Astrocyte (in vitro differentiated cells and primary cell): Measurements from ENCODE around the gene POLG. TPM values are rescaled to one million over a fixed set of nuclear protein-coding genes. Genes with fewer than 3 reads are reported as not detected.
A peak's percentile ranks its signal among the peaks of the same experiment; 100 is the strongest.

Experiments
- DNase-seq: peaks from one replicate; pipeline ENCODE4 v3.0.0-alpha.2; 2010; ENCODE audit warnings: low read depth
- FAIRE-seq: peaks from 2 replicates; lab custom pipeline; 2011; peaks lifted over from hg19 to GRCh38; lab: Jason Lieb, UNC
- H2AFZ ChIP-seq: 2 replicates; pipeline ENCODE4 v1.6.0; 2012; ENCODE audit warnings: low read depth, low read length, inconsistent platforms
- H3K27ac ChIP-seq: 2 replicates; pipeline ENCODE4 v1.5.1; 2011; ENCODE audit warnings: low read depth, low read length, inconsistent platforms
- H3K27me3 ChIP-seq: 2 replicates; pipeline ENCODE4 v1.6.0; 2011; ENCODE audit warnings: low read length, inconsistent platforms; ENCODE audit not compliant: insufficient read depth
- H3K36me3 ChIP-seq: 2 replicates; pipeline ENCODE4 v1.5.1; 2011; ENCODE audit warnings: low read length, inconsistent platforms; ENCODE audit not compliant: insufficient read depth
- H3K4me1 ChIP-seq: 2 replicates; pipeline ENCODE4 v1.5.1; 2011; ENCODE audit warnings: low read length, inconsistent platforms; ENCODE audit not compliant: insufficient read depth
- H3K4me2 ChIP-seq: 2 replicates; pipeline ENCODE4 v1.6.0; 2012; ENCODE audit warnings: low read length, inconsistent platforms
- H3K4me3 ChIP-seq: 2 replicates; pipeline ENCODE4 v1.5.1; 2011; ENCODE audit warnings: low read depth, mild to moderate bottlenecking, low read length, inconsistent platforms; ENCODE audit not compliant: insufficient read depth
- H3K79me2 ChIP-seq: 2 replicates; pipeline ENCODE4 v1.6.0; 2012; ENCODE audit warnings: mild to moderate bottlenecking, low read length, inconsistent platforms; ENCODE audit not compliant: insufficient read depth
- H3K9ac ChIP-seq: 2 replicates; pipeline ENCODE4 v1.6.0; 2012; ENCODE audit warnings: mild to moderate bottlenecking, low read length, inconsistent platforms
- H3K9me3 ChIP-seq: 2 replicates; pipeline ENCODE4 v1.5.1; 2012; ENCODE audit warnings: low read depth, mild to moderate bottlenecking, low read length, inconsistent platforms; ENCODE audit not compliant: insufficient read depth
- H4K20me1 ChIP-seq: 2 replicates; pipeline ENCODE4 v1.6.0; 2012; ENCODE audit warnings: low read length, inconsistent platforms; ENCODE audit not compliant: insufficient read depth
- H3K27ac Mint-ChIP-seq: one replicate; pipeline ENCODE4 v1.8.0; 2021; ENCODE audit warnings: mild to moderate bottlenecking, mixed read lengths; ENCODE audit not compliant: unreplicated experiment
- H3K27me3 Mint-ChIP-seq: one replicate; pipeline ENCODE4 v1.8.0; 2021; ENCODE audit warnings: low read depth, mixed read lengths; ENCODE audit not compliant: unreplicated experiment
- H3K36me3 Mint-ChIP-seq: one replicate; pipeline ENCODE4 v1.8.0; 2021; ENCODE audit warnings: low read depth, mixed read lengths; ENCODE audit not compliant: unreplicated experiment
- H3K4me1 Mint-ChIP-seq: one replicate; pipeline ENCODE4 v1.8.0; 2021; ENCODE audit warnings: low read depth, mixed read lengths; ENCODE audit not compliant: unreplicated experiment
- H3K4me3 Mint-ChIP-seq: one replicate; pipeline ENCODE4 v1.8.0; 2021; ENCODE audit warnings: mild to moderate bottlenecking, moderate library complexity, mixed read lengths; ENCODE audit not compliant: unreplicated experiment
- H3K9me3 Mint-ChIP-seq: one replicate; pipeline ENCODE4 v1.8.0; 2021; ENCODE audit warnings: mild to moderate bottlenecking, mixed read lengths; ENCODE audit not compliant: unreplicated experiment
- EZH2 ChIP-seq: IDR thresholded peaks from 2 replicates; pipeline ENCODE4 v1.6.1; 2012; ENCODE audit warnings: mild to moderate bottlenecking, low read length, inconsistent platforms; ENCODE audit not compliant: insufficient read depth
- total RNA-seq: library from RNA; stranded (reverse); gene quantifications from 2 replicates; pipeline ENCODE4 v1.2.1, GENCODE V29; 2021
- TF ChIP-seq, protein P1 (sequence below): IDR thresholded peaks from 2 replicates; pipeline ENCODE4 v1.5.1; 2011; ENCODE audit warnings: low read depth, mild to moderate bottlenecking, inconsistent platforms, low read length, moderate library complexity; ENCODE audit not compliant: insufficient read depth

Gene POLG
- total RNA-seq, 1 donor from 2014 or later: 54.4 TPM

GRCh38 chr15:89356634-89357298 lies 22.1 kb upstream of the POLG start:
- no peaks in the 10 kb centered on the region for H3K79me2 ChIP-seq
- no peaks in the 10 kb centered on the region for H3K36me3 ChIP-seq
- H3K4me3 ChIP-seq: no peak overlapping the region
- H4K20me1 ChIP-seq: no peaks in the 10 kb centered on the region
- no peaks in the 10 kb centered on the region for H3K9me3 ChIP-seq
- H3K4me1 Mint-ChIP-seq: no peaks in the 10 kb centered on the region
- no peak overlapping the region for H2AFZ ChIP-seq
- FAIRE-seq (no peak), DNase-seq (no peak)
- H3K36me3 Mint-ChIP-seq: no peaks in the 10 kb centered on the region
- H3K27ac ChIP-seq: no peak overlapping the region
- no peak for TF ChIP-seq EZH2
- TF ChIP-seq, protein P1, sequence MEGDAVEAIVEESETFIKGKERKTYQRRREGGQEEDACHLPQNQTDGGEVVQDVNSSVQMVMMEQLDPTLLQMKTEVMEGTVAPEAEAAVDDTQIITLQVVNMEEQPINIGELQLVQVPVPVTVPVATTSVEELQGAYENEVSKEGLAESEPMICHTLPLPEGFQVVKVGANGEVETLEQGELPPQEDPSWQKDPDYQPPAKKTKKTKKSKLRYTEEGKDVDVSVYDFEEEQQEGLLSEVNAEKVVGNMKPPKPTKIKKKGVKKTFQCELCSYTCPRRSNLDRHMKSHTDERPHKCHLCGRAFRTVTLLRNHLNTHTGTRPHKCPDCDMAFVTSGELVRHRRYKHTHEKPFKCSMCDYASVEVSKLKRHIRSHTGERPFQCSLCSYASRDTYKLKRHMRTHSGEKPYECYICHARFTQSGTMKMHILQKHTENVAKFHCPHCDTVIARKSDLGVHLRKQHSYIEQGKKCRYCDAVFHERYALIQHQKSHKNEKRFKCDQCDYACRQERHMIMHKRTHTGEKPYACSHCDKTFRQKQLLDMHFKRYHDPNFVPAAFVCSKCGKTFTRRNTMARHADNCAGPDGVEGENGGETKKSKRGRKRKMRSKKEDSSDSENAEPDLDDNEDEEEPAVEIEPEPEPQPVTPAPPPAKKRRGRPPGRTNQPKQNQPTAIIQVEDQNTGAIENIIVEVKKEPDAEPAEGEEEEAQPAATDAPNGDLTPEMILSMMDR: peak; percentile 49
- H3K27me3 ChIP-seq: peaks cover 67% of the 10 kb centered on the region
- peaks cover 3% of the 10 kb centered on the region for H3K9me3 Mint-ChIP-seq
- no peak overlapping the region for H3K4me3 Mint-ChIP-seq
- H3K4me2 ChIP-seq: no peak overlapping the region
- H3K27ac Mint-ChIP-seq: no peak overlapping the region
- no peak overlapping the region for H3K9ac ChIP-seq
- H3K4me1 ChIP-seq: no peaks in the 10 kb centered on the region
- peaks cover 81% of the 10 kb centered on the region for H3K27me3 Mint-ChIP-seq

- no peaks in the 10 kb centered on the region for H4K20me1 ChIP-seq
- Mint-ChIP-seq H3K4me1 (peaks cover 4% of the 10 kb centered on the region), H3K36me3 (no peaks in the 10 kb centered on the region), H3K27ac (no peak overlapping the region), H3K4me3 (no peak overlapping the region), H3K27me3 (peaks cover 79% of the 10 kb centered on the region), H3K9me3 (peaks cover 3% of the 10 kb centered on the region)
- no peaks in the 10 kb centered on the region for H3K79me2 ChIP-seq
- H3K27ac ChIP-seq: no peak overlapping the region
- H3K27me3 ChIP-seq: peaks cover 48% of the 10 kb centered on the region
- H3K9ac ChIP-seq: no peak overlapping the region
- TF ChIP-seq EZH2: no peak
- TF ChIP-seq, protein P1: no peak
- H3K36me3 ChIP-seq: no peaks in the 10 kb centered on the region
- H3K9me3 ChIP-seq: no peaks in the 10 kb centered on the region
- H3K4me1 ChIP-seq: no peaks in the 10 kb centered on the region
- H3K4me2 ChIP-seq: no peak overlapping the region
- H2AFZ ChIP-seq: no peak overlapping the region
- no peak for FAIRE-seq
- DNase-seq: no peak
- no peak overlapping the region for H3K4me3 ChIP-seq
These were observed 19.4 kb upstream of the POLG start for GRCh38 chr15:89353991-89354390.

- Histone ChIP-seq H3K27ac (no peak overlapping the region), H3K27me3 (peaks cover 44% of the 10 kb centered on the region), H3K9ac (no peak overlapping the region), H3K4me2 (no peak overlapping the region), H3K9me3 (no peaks in the 10 kb centered on the region), H4K20me1 (no peaks in the 10 kb centered on the region), H2AFZ (no peak overlapping the region), H3K36me3 (no peaks in the 10 kb centered on the region), H3K4me3 (no peak overlapping the region), H3K79me2 (no peaks in the 10 kb centered on the region), H3K4me1 (no peaks in the 10 kb centered on the region)
- H3K9me3 Mint-ChIP-seq: peaks cover 3% of the 10 kb centered on the region
- no peaks in the 10 kb centered on the region for H3K36me3 Mint-ChIP-seq
- H3K4me1 Mint-ChIP-seq: peaks cover 6% of the 10 kb centered on the region
- H3K27ac Mint-ChIP-seq: no peak overlapping the region
- H3K4me3 Mint-ChIP-seq: no peak overlapping the region
- TF ChIP-seq EZH2: no peak
- TF ChIP-seq, protein P1: no peak
- DNase-seq (no peak), FAIRE-seq (no peak)
- peaks cover 73% of the 10 kb centered on the region for H3K27me3 Mint-ChIP-seq
These were observed 17.9 kb upstream of the POLG start for GRCh38 chr15:89352476-89352875.
